ENCODE data around the gene PPP2R1B. TPM values are rescaled to one million over a fixed set of nuclear protein-coding genes. Genes with fewer than 3 reads are reported as not detected.

PPP2R1B gene
- total and polyA plus RNA-seq, 2 of the 8 experiments (the other 6 are each of a cell fraction or from before 2014, with no cell fraction given): 25.8 to 87.0 TPM

DNA sequence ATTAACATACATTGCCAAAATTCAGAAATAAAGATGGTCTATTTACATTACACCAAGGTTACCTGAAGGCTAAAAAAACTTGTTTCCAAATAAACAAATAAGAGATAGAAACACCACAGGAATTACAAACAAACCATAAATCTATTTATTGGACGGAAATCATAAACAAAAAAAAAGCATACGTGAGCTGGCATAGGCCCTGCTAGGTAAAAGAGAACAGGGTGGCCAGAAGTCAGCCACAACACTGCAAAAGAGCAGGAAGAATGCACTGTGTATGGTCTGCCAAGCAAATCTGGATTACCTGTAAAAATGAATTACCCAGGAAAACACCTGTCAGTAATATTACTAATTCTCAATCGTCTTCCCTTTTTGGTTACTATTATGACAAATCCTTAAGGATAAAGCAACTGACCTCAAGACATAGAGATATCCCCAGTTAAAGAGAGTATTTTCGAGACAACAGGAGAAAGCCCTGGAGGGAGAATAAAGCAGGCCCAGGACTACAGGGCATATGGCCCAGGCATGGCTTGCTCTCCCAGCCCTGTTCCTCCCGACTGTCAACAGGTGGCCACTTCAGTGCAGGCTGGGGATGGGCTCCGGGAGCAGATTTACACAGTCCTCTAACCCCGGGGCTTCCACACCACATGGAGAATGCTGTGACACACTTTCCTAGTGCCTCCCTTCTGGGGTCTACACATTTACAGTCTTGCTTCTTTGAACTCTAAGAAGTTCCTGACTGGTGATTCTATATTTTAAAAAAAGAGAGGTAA, 18.0 kb downstream of the PPP2R1B start:
- ChIA-PET CTCF (ENCODE audit: partially characterized antibody) (interaction anchor here (1.1 to 1.6 kb wide), 3 partner anchors 13 to 144 kb away, joined by 3 read pairs; no protein-coding TSS in a partner anchor), POLR2A (ENCODE audit: partially characterized antibody) (interaction anchor here (1.4 kb wide), 1 partner anchor 19 kb away, joined by 6 read pairs; the partner anchor contains the start of gene PPP2R1B)
- 86% methylated on average over 7 of the region's 7 CpGs; no CpG with 5 or more reads in 1 of the 2 experiments for WGBS, 2 experiments (ENCODE audit: extremely low coverage in 1 of 2, insufficient coverage in 1 of 2, insufficient read length in 1 of 2, insufficient replicate concordance in 2 of 2, low coverage in 1 of 2, low lambda C conversion rate in 2 of 2, missing lambda C conversion rate in 1 of 2)
- TF ChIP-seq CHD1 (IDR thresholded peaks at IDR 0.05; ENCODE audit: low read depth, low read length) (no peak), KDM1A (IDR thresholded peaks at IDR 0.05; ENCODE audit: borderline replicate concordance, low read length) (no peak), EGR1 (IDR thresholded peaks at IDR 0.05; ENCODE audit: borderline replicate concordance, low read depth, low read length) (no peak), PHF8 (conservative IDR thresholded peaks at IDR 0.05; ENCODE audit: low read depth, low read length) (no peak), SUZ12 (IDR thresholded peaks at IDR 0.05; ENCODE audit: low read length) (no peak), RAD21 (IDR thresholded peaks at IDR 0.05 in 1 of 2, conservative IDR thresholded peaks at IDR 0.05 in 1 of 2; ENCODE audit: low read depth in 2 of 2, low read length in 2 of 2) (no peak), CBX8 (IDR thresholded peaks at IDR 0.05; ENCODE audit: borderline replicate concordance, low read depth, low read length) (no peak), CHD2 (IDR thresholded peaks at IDR 0.05; ENCODE audit: low read length) (no peak)
- TF ChIP-seq, protein P1, sequence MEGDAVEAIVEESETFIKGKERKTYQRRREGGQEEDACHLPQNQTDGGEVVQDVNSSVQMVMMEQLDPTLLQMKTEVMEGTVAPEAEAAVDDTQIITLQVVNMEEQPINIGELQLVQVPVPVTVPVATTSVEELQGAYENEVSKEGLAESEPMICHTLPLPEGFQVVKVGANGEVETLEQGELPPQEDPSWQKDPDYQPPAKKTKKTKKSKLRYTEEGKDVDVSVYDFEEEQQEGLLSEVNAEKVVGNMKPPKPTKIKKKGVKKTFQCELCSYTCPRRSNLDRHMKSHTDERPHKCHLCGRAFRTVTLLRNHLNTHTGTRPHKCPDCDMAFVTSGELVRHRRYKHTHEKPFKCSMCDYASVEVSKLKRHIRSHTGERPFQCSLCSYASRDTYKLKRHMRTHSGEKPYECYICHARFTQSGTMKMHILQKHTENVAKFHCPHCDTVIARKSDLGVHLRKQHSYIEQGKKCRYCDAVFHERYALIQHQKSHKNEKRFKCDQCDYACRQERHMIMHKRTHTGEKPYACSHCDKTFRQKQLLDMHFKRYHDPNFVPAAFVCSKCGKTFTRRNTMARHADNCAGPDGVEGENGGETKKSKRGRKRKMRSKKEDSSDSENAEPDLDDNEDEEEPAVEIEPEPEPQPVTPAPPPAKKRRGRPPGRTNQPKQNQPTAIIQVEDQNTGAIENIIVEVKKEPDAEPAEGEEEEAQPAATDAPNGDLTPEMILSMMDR (IDR thresholded peaks at IDR 0.05; ENCODE audit: control extremely low read depth in 1 of 3, insufficient read depth in 1 of 3, low read depth in 1 of 3, low read length in 3 of 3): no peak

More for the DNA sequence above, 18.0 kb downstream of the PPP2R1B start:
- H3K79me2 ChIP-seq (ENCODE audit: control insufficient read depth in 1 of 2, insufficient read depth in 2 of 2, low read length in 2 of 2): no peaks in the 10 kb centered on the region
- H3K18ac ChIP-seq (ENCODE audit: extremely low read depth, low read length): no peak overlapping the region
- FAIRE-seq: no peak
- peaks cover 0 to 4% of the 10 kb centered on the region in 2 experiments for H4K20me1 ChIP-seq (replicated peaks in 1 of 2; ENCODE audit: control insufficient read depth in 1 of 2, insufficient read depth in 2 of 2, low read length in 2 of 2)
- peaks cover 6 to 76% (median 36%) of the 10 kb centered on the region in 4 experiments for H3K36me3 ChIP-seq (ENCODE audit: control insufficient read depth in 2 of 4, insufficient read depth in 4 of 4, low read length in 3 of 4)
- no peak overlapping the region for H2BK120ac ChIP-seq (replicated peaks; ENCODE audit: low read depth, low read length)
- H3K56ac ChIP-seq (replicated peaks; ENCODE audit: insufficient read length, low read depth, low read length): no peak overlapping the region
- H3K23me2 ChIP-seq (ENCODE audit: low read depth, low read length): no peaks in the 10 kb centered on the region
- H3K27me3 ChIP-seq (replicated peaks in 1 of 4; ENCODE audit: control insufficient read depth in 3 of 4, extremely low read depth in 1 of 4, insufficient read depth in 3 of 4, low read length in 3 of 4): no peaks in the 10 kb centered on the region
- no peak overlapping the region for H4K5ac ChIP-seq (ENCODE audit: insufficient read length, low read depth, low read length)
- H4K8ac ChIP-seq (ENCODE audit: extremely low read depth, insufficient read depth, low read length): no peak overlapping the region
- H2AK5ac ChIP-seq (ENCODE audit: low read depth, low read length): no peak overlapping the region
- H2BK5ac ChIP-seq (ENCODE audit: low read depth, low read length): no peak overlapping the region
- H2BK20ac ChIP-seq (ENCODE audit: low read length): no peak overlapping the region
- no peak overlapping the region for H4K91ac ChIP-seq (replicated peaks; ENCODE audit: insufficient read length, low read length)
- H3K4me3 ChIP-seq (ENCODE audit: extremely low read depth in 1 of 4, insufficient read depth in 2 of 4, low read depth in 3 of 4, low read length in 4 of 4): no peak overlapping the region
- H3K14ac ChIP-seq (ENCODE audit: insufficient read length): no peak overlapping the region
- H3K4ac ChIP-seq (replicated peaks; ENCODE audit: insufficient read length, low read depth, low read length): no peak overlapping the region
- no peaks in the 10 kb centered on the region for H3K4me1 ChIP-seq (replicated peaks in 1 of 4; ENCODE audit: control insufficient read depth in 3 of 4, insufficient read depth in 4 of 4, low read length in 3 of 4)
- H2BK15ac ChIP-seq (ENCODE audit: low read length): no peak overlapping the region
- no peak overlapping the region for H3K4me2 ChIP-seq (ENCODE audit: insufficient read depth in 1 of 2, low read depth in 2 of 2, low read length in 2 of 2)
- H3K79me1 ChIP-seq (ENCODE audit: low read depth, low read length): no peaks in the 10 kb centered on the region; the same call in 1 of the 2 replicates
- no peak overlapping the region for H3K23ac ChIP-seq (ENCODE audit: insufficient read length)
- H3K9me3 ChIP-seq (ENCODE audit: insufficient read depth in 2 of 2, low read depth in 1 of 2, low read length in 1 of 2): no peaks in the 10 kb centered on the region
- no peak overlapping the region for H2BK12ac ChIP-seq (ENCODE audit: low read depth, low read length)
- H3K27ac ChIP-seq (ENCODE audit: low read depth, low read length): no peak overlapping the region
- no peak for DNase-seq (ENCODE audit: low read depth in 1 of 2, low spot score in 2 of 2)
- H2AFZ ChIP-seq (ENCODE audit: low read length): no peak overlapping the region
- no peak overlapping the region for H3K9ac ChIP-seq (replicated peaks in 1 of 4; ENCODE audit: extremely low read depth in 1 of 4, low read depth in 3 of 4, low read length in 3 of 4)

All from H1 (cell line).